Body of pancreas (tissue), 4 donors: Measurements from ENCODE around the gene STAC.

Experiments used
- POLR2A ChIP-seq, 3 donors: fragments of 450-650 bp; IDR thresholded peaks; one replicate each; pipeline ENCODE4 v1.6.1; 2016; ENCODE audit warnings: antibody characterized with exemption in 3 of 3, mild to moderate bottlenecking in 2 of 3
- TF ChIP-seq, protein P1 (sequence below), 7 experiments: fragments of 450-650 bp in 4 of 7; fragments of 200-600 bp in 3 of 7; sonication (generic) in 3 of 7; IDR thresholded peaks; one replicate each; pipeline ENCODE4 v1.5.1; 2016 to 2019; ENCODE audit warnings: antibody characterized with exemption in 7 of 7

DNA sequence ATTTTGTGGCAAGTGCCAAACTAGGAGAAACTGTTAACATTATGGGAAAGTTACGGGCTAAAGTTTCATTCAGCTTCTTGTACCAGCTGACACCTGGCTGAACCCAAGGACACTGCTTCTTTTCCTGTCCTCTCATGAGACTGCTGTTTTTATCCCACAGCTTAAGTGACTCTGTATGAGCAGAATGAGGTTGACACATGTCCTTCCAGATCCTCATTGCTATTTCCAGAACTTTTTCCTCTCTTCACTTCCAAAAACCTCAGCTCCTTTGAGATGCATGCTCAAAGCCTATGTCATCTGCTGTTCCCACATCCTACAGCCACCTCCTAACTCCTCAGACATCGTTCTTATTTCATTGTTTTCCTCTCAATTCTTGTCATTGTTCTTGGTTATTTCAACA is 200.4 kb downstream of the STAC start:
- TF ChIP-seq, protein P1, sequence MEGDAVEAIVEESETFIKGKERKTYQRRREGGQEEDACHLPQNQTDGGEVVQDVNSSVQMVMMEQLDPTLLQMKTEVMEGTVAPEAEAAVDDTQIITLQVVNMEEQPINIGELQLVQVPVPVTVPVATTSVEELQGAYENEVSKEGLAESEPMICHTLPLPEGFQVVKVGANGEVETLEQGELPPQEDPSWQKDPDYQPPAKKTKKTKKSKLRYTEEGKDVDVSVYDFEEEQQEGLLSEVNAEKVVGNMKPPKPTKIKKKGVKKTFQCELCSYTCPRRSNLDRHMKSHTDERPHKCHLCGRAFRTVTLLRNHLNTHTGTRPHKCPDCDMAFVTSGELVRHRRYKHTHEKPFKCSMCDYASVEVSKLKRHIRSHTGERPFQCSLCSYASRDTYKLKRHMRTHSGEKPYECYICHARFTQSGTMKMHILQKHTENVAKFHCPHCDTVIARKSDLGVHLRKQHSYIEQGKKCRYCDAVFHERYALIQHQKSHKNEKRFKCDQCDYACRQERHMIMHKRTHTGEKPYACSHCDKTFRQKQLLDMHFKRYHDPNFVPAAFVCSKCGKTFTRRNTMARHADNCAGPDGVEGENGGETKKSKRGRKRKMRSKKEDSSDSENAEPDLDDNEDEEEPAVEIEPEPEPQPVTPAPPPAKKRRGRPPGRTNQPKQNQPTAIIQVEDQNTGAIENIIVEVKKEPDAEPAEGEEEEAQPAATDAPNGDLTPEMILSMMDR (IDR thresholded peaks at IDR 0.05) = no peak
- TF ChIP-seq POLR2A (IDR thresholded peaks at IDR 0.05) = no peak
